Gastrocnemius medialis (tissue), 4 donors: ENCODE results near the gene FLNC.

Source experiments
- CTCF ChIP-seq, 5 experiments: fragments of 450-650 bp in 3 of 5; fragments of 200-600 bp in 2 of 5; sonication (generic) in 2 of 5; IDR thresholded peaks in 4 of 5; conservative IDR thresholded peaks in 1 of 5; 1 replicate in 4 of 5; 2 replicates in 1 of 5; pipeline ENCODE4 v1.5.1; 2016 to 2019; ENCODE audit warnings: antibody characterized with exemption in 5 of 5, mild to moderate bottlenecking in 3 of 5, moderate library complexity in 3 of 5
- POLR2A ChIP-seq, 2 donors: fragments of 450-650 bp; IDR thresholded peaks; one replicate each; pipeline ENCODE4 v1.6.1; 2017; ENCODE audit warnings: antibody characterized with exemption in 2 of 2, mild to moderate bottlenecking in 2 of 2, moderate library complexity in 2 of 2

GRCh38 chr7:128861957-128862570 lies 31.9 kb downstream of the FLNC start:
- TF ChIP-seq CTCF (IDR thresholded peaks at IDR 0.05 in 4 of 5, conservative IDR thresholded peaks at IDR 0.05 in 1 of 5) (no peak), POLR2A (IDR thresholded peaks at IDR 0.05) (no peak)
